NOMO-1 treated with DMSO at 0.1 percent for 48 hours (cell line): ENCODE measurements around the gene METTL5.
"Not testable (repeated sequence)": the region's sequence is repeated elsewhere in the genome, so short reads cannot be mapped to it uniquely, and the experiment has no call there.

Experiments used
- DNase-seq: peaks from one replicate; lab custom pipeline; 2025; ENCODE audit not compliant: unreplicated experiment; lab: John Stamatoyannopoulos, UW

METTL5 gene

GRCh38 chr2:169834401-169834800 lies 9.7 kb upstream of the METTL5 start:
- DNase-seq, result no peak

GRCh38 chr2:169828141-169828811 lies 3.6 kb upstream of the METTL5 start:
- DNase-seq, result peak; percentile 55

- DNase-seq, result peak; percentile 85
Measured at GRCh38 chr2:169827272-169828140, 2.8 kb upstream of the METTL5 start, which contains the start of gene UBR3. TSS of gene UBR3 (plus strand) at chr2:169827454. CDS start at chr2:169827508, 54 bp downstream.

- no peak for DNase-seq
Measured at GRCh38 chr2:169823996-169824372, 721 bp downstream of the METTL5 start.

- DNase-seq, result no peak
Measured at GRCh38 chr2:169822785-169823392, 1.8 kb downstream of the METTL5 start.

- no peak for DNase-seq
Measured at GRCh38 chr2:169822036-169822435, 2.7 kb downstream of the METTL5 start.

- DNase-seq, result not testable (repeated sequence)
Measured at GRCh38 chr2:169820101-169820500, 4.6 kb downstream of the METTL5 start.

- DNase-seq, result no peak
Measured at GRCh38 chr2:169819106-169819505, 5.6 kb downstream of the METTL5 start.

GRCh38 chr2:169818241-169818640 lies 6.5 kb downstream of the METTL5 start:
- no peak for DNase-seq

- not testable (repeated sequence) for DNase-seq
Measured at GRCh38 chr2:169817369-169817768, 7.3 kb downstream of the METTL5 start.

GRCh38 chr2:169816961-169817360 lies 7.7 kb downstream of the METTL5 start:
- DNase-seq, result not testable (repeated sequence)

GRCh38 chr2:169815849-169816248 lies 8.9 kb downstream of the METTL5 start:
- DNase-seq, result no peak

GRCh38 chr2:169808221-169808620 lies 16.5 kb downstream of the METTL5 start:
- DNase-seq, result no peak

- no peak for DNase-seq
Measured at GRCh38 chr2:169806586-169806985, 18.1 kb downstream of the METTL5 start.

- DNase-seq, result no peak
Measured at GRCh38 chr2:169803480-169803879, 21.2 kb downstream of the METTL5 start.

- peak; percentile 86 for DNase-seq
Measured at GRCh38 chr2:169798718-169799592, 25.8 kb downstream of the METTL5 start, which contains the start of gene SSB. TSS of gene SSB (plus strand) at chr2:169798871. CDS start at chr2:169800961, 2,090 bp downstream.

- DNase-seq, result no peak
Measured at GRCh38 chr2:169798397-169798717, 26.3 kb downstream of the METTL5 start.

- DNase-seq, result no peak
Measured at GRCh38 chr2:169797601-169798000, 27.1 kb downstream of the METTL5 start.

GRCh38 chr2:169796441-169796840 lies 28.3 kb downstream of the METTL5 start:
- no peak for DNase-seq

GRCh38 chr2:169795181-169795580 lies 29.5 kb downstream of the METTL5 start:
- DNase-seq, result no peak

GRCh38 chr2:169790581-169790980 lies 34.1 kb downstream of the METTL5 start:
- no peak for DNase-seq
